Measurements from ENCODE around the gene SLC9A3.

Gene SLC9A3

GRCh38 chr5:444226-444625 lies 80.0 kb downstream of the SLC9A3 start:
- H3K9ac ChIP-seq (ENCODE audit: low read length), result peak overlapping the region; percentile 88; the same call in 1 of the 2 replicates
- H3K4me1 ChIP-seq (ENCODE audit: insufficient read depth, low read length, severe bottlenecking), result peaks cover 42% of the 10 kb centered on the region
- H3K79me2 ChIP-seq (ENCODE audit: insufficient read depth, low read length), result 0 out of 2 replicates have a peak, but pooled peaks cover 7% of the 10 kb centered on the region
- peak overlapping the region; percentile 91 for H3K4me3 ChIP-seq (ENCODE audit: low read depth, low read length, poor library complexity, severe bottlenecking)
- TF ChIP-seq CTCF (IDR thresholded peaks at IDR 0.05; ENCODE audit: low read length) (no peak), EZH2 (IDR thresholded peaks at IDR 0.05; ENCODE audit: borderline replicate concordance, low read length) (no peak)
- no peak overlapping the region for H3K27ac ChIP-seq (ENCODE audit: low read depth, low read length, poor library complexity, severe bottlenecking)
- peaks cover 2% of the 10 kb centered on the region for H3F3A ChIP-seq (ENCODE audit: insufficient read depth, low read length)
- H3K9me2 ChIP-seq (ENCODE audit: low read depth, low read length), result no peaks in the 10 kb centered on the region
- H3K4me2 ChIP-seq (ENCODE audit: low read length), result peak overlapping the region; percentile 95
- H4K20me1 ChIP-seq (ENCODE audit: insufficient read depth, low read length), result no peaks in the 10 kb centered on the region
- H3K27me3 ChIP-seq (ENCODE audit: insufficient read depth, low read length), result no peaks in the 10 kb centered on the region
- peaks cover 34% of the 10 kb centered on the region for H3K36me3 ChIP-seq (ENCODE audit: insufficient read depth, low read length)
- H3K9me3 ChIP-seq (ENCODE audit: low read length), result no peaks in the 10 kb centered on the region
- no peak overlapping the region for H2AFZ ChIP-seq (ENCODE audit: low read length)

GRCh38 chr5:443239-444151 lies 80.8 kb downstream of the SLC9A3 start:
- Histone ChIP-seq H3K9ac (ENCODE audit: low read length) (peak overlapping the region; percentile 88), H3K36me3 (ENCODE audit: insufficient read depth, low read length) (peaks cover 26% of the 10 kb centered on the region), H3K4me1 (ENCODE audit: insufficient read depth, low read length, severe bottlenecking) (peaks cover 42% of the 10 kb centered on the region), H4K20me1 (ENCODE audit: insufficient read depth, low read length) (no peaks in the 10 kb centered on the region), H3K9me2 (ENCODE audit: low read depth, low read length) (no peaks in the 10 kb centered on the region), H3K4me3 (ENCODE audit: low read depth, low read length, poor library complexity, severe bottlenecking) (peak overlapping the region; percentile 91), H2AFZ (ENCODE audit: low read length) (no peak overlapping the region), H3K27ac (ENCODE audit: low read depth, low read length, poor library complexity, severe bottlenecking) (no peak overlapping the region), H3K4me2 (ENCODE audit: low read length) (peak overlapping the region; percentile 95), H3K27me3 (ENCODE audit: insufficient read depth, low read length) (no peaks in the 10 kb centered on the region), H3F3A (ENCODE audit: insufficient read depth, low read length) (peaks cover 2% of the 10 kb centered on the region), H3K79me2 (ENCODE audit: insufficient read depth, low read length) (0 out of 2 replicates have a peak, but pooled peaks cover 7% of the 10 kb centered on the region), H3K9me3 (ENCODE audit: low read length) (no peaks in the 10 kb centered on the region)
- TF ChIP-seq EZH2 (IDR thresholded peaks at IDR 0.05; ENCODE audit: borderline replicate concordance, low read length), result no peak
- TF ChIP-seq CTCF (IDR thresholded peaks at IDR 0.05; ENCODE audit: low read length), result no peak

GRCh38 chr5:442335-443238 lies 81.7 kb downstream of the SLC9A3 start, which contains the start of gene EXOC3:
EXOC3 (plus strand) TSS chr5:443176; CDS start chr5:446206, 3,030 bp downstream.
- H3K27me3 ChIP-seq (ENCODE audit: insufficient read depth, low read length), result no peaks in the 10 kb centered on the region
- peak within 1 kb of the TSS; percentile 91 for H3K4me3 ChIP-seq (ENCODE audit: low read depth, low read length, poor library complexity, severe bottlenecking)
- no peak within 1 kb of the TSS for H2AFZ ChIP-seq (ENCODE audit: low read length)
- no peak for TF ChIP-seq CTCF (IDR thresholded peaks at IDR 0.05; ENCODE audit: low read length)
- no peak for TF ChIP-seq EZH2 (IDR thresholded peaks at IDR 0.05; ENCODE audit: borderline replicate concordance, low read length)
- no peaks in the 10 kb centered on the region for H4K20me1 ChIP-seq (ENCODE audit: insufficient read depth, low read length)
- peaks cover 2% of the 10 kb centered on the region for H3F3A ChIP-seq (ENCODE audit: insufficient read depth, low read length)
- peak within 1 kb of the TSS; percentile 88 for H3K9ac ChIP-seq (ENCODE audit: low read length)
- H3K27ac ChIP-seq (ENCODE audit: low read depth, low read length, poor library complexity, severe bottlenecking), result no peak within 1 kb of the TSS
- H3K79me2 ChIP-seq (ENCODE audit: insufficient read depth, low read length), result 0 out of 2 replicates have a peak, but pooled peaks cover 7% of the 10 kb centered on the region
- no peaks in the 10 kb centered on the region for H3K9me3 ChIP-seq (ENCODE audit: low read length)
- H3K4me2 ChIP-seq (ENCODE audit: low read length), result peak within 1 kb of the TSS; percentile 95
- peaks cover 17% of the 10 kb centered on the region for H3K36me3 ChIP-seq (ENCODE audit: insufficient read depth, low read length)
- H3K4me1 ChIP-seq (ENCODE audit: insufficient read depth, low read length, severe bottlenecking), result peaks cover 42% of the 10 kb centered on the region
- no peaks in the 10 kb centered on the region for H3K9me2 ChIP-seq (ENCODE audit: low read depth, low read length)
